ENCODE measurements around the gene CAP1. TPM values are rescaled to one million over a fixed set of nuclear protein-coding genes. Genes with fewer than 3 reads are reported as not detected.
A peak's percentile ranks its signal among the peaks of the same experiment; 100 is the strongest.

Gene CAP1
- total RNA-seq, 1 donor from 2014 or later: 66.0 TPM

- Histone ChIP-seq H3K27ac (replicated peaks) (no peak overlapping the region), H3K36me3 (peaks cover 9% of the 10 kb centered on the region), H3K9me3 (replicated peaks) (no peaks in the 10 kb centered on the region), H3K27me3 (ENCODE audit: low read depth) (peaks cover 5% of the 10 kb centered on the region), H3K4me3 (peak overlapping the region; percentile 80), H3K4me1 (peaks cover 22% of the 10 kb centered on the region)
- intact Hi-C loops (cut with micrococcal nuclease): no loop called here
- no peak for DNase-seq
- no peak for TF ChIP-seq CTCF (IDR thresholded peaks at IDR 0.05; ENCODE audit: borderline replicate concordance)
Observed at GRCh38 chr1:40095806-40096205, 55.3 kb downstream of the CAP1 start.

GRCh38 chr1:40096646-40096976, 56.1 kb downstream of the CAP1 start:
- H3K9me3 ChIP-seq (replicated peaks): no peaks in the 10 kb centered on the region
- intact Hi-C loops (cut with micrococcal nuclease): no loop called here
- H3K4me3 ChIP-seq: peak overlapping the region; percentile 80
- peaks cover under 1% of the 10 kb centered on the region for H3K36me3 ChIP-seq
- peaks cover 22% of the 10 kb centered on the region for H3K4me1 ChIP-seq
- peaks cover 5% of the 10 kb centered on the region for H3K27me3 ChIP-seq (ENCODE audit: low read depth)
- no peak for DNase-seq
- no peak for TF ChIP-seq CTCF (IDR thresholded peaks at IDR 0.05; ENCODE audit: borderline replicate concordance)
- H3K27ac ChIP-seq (replicated peaks): peak overlapping the region; percentile 67

GRCh38 chr1:40096977-40097782, 56.7 kb downstream of the CAP1 start, which contains the start of gene PPT1:
Gene PPT1 (minus strand): TSS chr1:40097252. CDS start chr1:40097238, 14 bp downstream.
- peak; percentile 22 for TF ChIP-seq CTCF (IDR thresholded peaks at IDR 0.05; ENCODE audit: borderline replicate concordance)
- Histone ChIP-seq H3K27me3 (ENCODE audit: low read depth) (peaks cover 5% of the 10 kb centered on the region), H3K9me3 (replicated peaks) (no peaks in the 10 kb centered on the region), H3K36me3 (no peaks in the 10 kb centered on the region), H3K4me1 (peaks cover 22% of the 10 kb centered on the region), H3K27ac (replicated peaks) (peak within 1 kb of the TSS; percentile 67), H3K4me3 (peak within 1 kb of the TSS; percentile 80)
- peak; percentile 80 for DNase-seq
- intact Hi-C loops (cut with micrococcal nuclease): no loop called here

- TF ChIP-seq CTCF (IDR thresholded peaks at IDR 0.05; ENCODE audit: borderline replicate concordance): no peak
- H3K4me1 ChIP-seq: peaks cover 7% of the 10 kb centered on the region
- intact Hi-C loops (cut with micrococcal nuclease): no loop called here
Observed at GRCh38 chr1:40102038-40102437, 61.5 kb downstream of the CAP1 start.

GRCh38 chr1:40102896-40103295, 62.4 kb downstream of the CAP1 start:
- TF ChIP-seq CTCF (IDR thresholded peaks at IDR 0.05; ENCODE audit: borderline replicate concordance): no peak
- no peak for DNase-seq

More at GRCh38 chr1:40102038-40102437, 61.5 kb downstream of the CAP1 start:
- DNase-seq: no peak
- peaks cover 15% of the 10 kb centered on the region for H3K27me3 ChIP-seq (ENCODE audit: low read depth)
- peaks cover 13% of the 10 kb centered on the region for H3K9me3 ChIP-seq (replicated peaks)
- H3K36me3 ChIP-seq: no peaks in the 10 kb centered on the region
- no peak overlapping the region for H3K27ac ChIP-seq (replicated peaks)
- H3K4me3 ChIP-seq: no peak overlapping the region

More at GRCh38 chr1:40102896-40103295, 62.4 kb downstream of the CAP1 start:
- Histone ChIP-seq H3K4me1 (no peaks in the 10 kb centered on the region), H3K27me3 (ENCODE audit: low read depth) (peaks cover 15% of the 10 kb centered on the region), H3K9me3 (replicated peaks) (peaks cover 13% of the 10 kb centered on the region), H3K27ac (replicated peaks) (no peak overlapping the region), H3K4me3 (no peak overlapping the region), H3K36me3 (no peaks in the 10 kb centered on the region)
- intact Hi-C loops (cut with micrococcal nuclease): no loop called here

All from left ventricle myocardium inferior (tissue), 1 donor.